ENCODE data around the gene AKR1E2.

DNA sequence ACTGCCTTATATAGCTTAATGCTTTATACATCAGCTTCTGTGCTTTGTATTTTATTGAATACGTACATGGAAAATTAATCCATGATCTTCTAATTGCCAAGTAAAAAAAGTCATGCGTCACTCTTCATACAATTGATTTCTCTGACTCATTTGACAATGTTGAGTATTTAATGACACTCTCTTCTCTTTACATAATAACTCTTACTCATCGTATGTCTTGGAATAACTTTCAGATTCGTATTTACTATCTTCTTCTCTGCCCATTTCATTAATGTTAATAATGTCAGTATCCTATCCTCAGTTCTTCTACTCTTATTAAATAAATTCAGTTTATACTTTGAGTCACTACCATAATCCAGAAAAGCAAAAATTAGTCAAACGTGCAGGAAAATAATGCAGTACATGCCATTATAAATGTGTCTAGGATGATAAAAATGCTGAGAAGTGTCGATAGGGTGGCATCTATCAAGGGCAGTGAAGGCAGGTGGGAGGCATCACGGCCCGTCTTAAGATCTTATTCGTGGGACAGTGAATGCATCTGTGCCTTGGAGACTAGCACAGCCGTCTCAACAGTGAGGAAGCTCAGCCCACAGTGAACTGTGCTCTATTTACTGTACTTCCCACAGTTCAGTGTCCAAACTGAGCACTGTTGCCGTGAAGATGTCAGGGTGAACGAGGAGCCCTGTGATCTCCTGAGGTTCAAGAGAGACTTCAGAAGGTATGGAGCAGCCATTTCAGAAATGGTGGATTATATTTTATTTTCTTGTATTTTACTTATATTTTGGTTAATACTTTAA lies 39.8 kb upstream of the AKR1E2 start:
- TF ChIP-seq, protein P1, sequence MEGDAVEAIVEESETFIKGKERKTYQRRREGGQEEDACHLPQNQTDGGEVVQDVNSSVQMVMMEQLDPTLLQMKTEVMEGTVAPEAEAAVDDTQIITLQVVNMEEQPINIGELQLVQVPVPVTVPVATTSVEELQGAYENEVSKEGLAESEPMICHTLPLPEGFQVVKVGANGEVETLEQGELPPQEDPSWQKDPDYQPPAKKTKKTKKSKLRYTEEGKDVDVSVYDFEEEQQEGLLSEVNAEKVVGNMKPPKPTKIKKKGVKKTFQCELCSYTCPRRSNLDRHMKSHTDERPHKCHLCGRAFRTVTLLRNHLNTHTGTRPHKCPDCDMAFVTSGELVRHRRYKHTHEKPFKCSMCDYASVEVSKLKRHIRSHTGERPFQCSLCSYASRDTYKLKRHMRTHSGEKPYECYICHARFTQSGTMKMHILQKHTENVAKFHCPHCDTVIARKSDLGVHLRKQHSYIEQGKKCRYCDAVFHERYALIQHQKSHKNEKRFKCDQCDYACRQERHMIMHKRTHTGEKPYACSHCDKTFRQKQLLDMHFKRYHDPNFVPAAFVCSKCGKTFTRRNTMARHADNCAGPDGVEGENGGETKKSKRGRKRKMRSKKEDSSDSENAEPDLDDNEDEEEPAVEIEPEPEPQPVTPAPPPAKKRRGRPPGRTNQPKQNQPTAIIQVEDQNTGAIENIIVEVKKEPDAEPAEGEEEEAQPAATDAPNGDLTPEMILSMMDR (conservative IDR thresholded peaks at IDR 0.05; ENCODE audit: low read depth, low read length), result no peak
- no peak for TF ChIP-seq EZH2phosphoT487 (IDR thresholded peaks at IDR 0.05; ENCODE audit: borderline replicate concordance, low read length)
- no peak for TF ChIP-seq EZH2 (IDR thresholded peaks at IDR 0.05; ENCODE audit: low read length, unreplicated experiment)

Measured in PC-3 (cell line).